NCI-H748 treated with DMSO at 0.1 percent for 48 hours (cell line): ENCODE data around the gene TMEM14A.

ENCODE experiments used
- DNase-seq: peaks from one replicate; lab custom pipeline; 2025; lab: John Stamatoyannopoulos, UW

The TMEM14A gene

GRCh38 chr6:52736145-52736544 is 65.2 kb downstream of the TMEM14A start:
- no peak for DNase-seq
